Measurements from ENCODE around the gene COL20A1. TPM values are rescaled to one million over a fixed set of nuclear protein-coding genes. Genes with fewer than 3 reads are reported as not detected.
"Not testable (repeated sequence)": the region's sequence is repeated elsewhere in the genome, so short reads cannot be mapped to it uniquely, and the experiment has no call there.

COL20A1 gene
- total RNA-seq, 1 experiment from 2014 or later, result 0.23 TPM

GRCh38 chr20:63336232-63336752 lies 43.3 kb downstream of the COL20A1 start:
- no peak for TF ChIP-seq REST (IDR thresholded peaks at IDR 0.05; ENCODE audit: insufficient read depth in 1 of 2, low read depth in 2 of 2, low read length in 1 of 2)
- TF ChIP-seq SIN3A (IDR thresholded peaks at IDR 0.05; ENCODE audit: borderline replicate concordance, insufficient read depth, low read depth, low read length), result no peak
- TF ChIP-seq POLR2AphosphoS5 (IDR thresholded peaks at IDR 0.05; ENCODE audit: low read depth, low read length), result no peak
- no peak for TF ChIP-seq CTCF (IDR thresholded peaks at IDR 0.05)
- no peak for TF ChIP-seq TCF7L2 (IDR thresholded peaks at IDR 0.05; ENCODE audit: low read depth, low read length)
- ATAC-seq (no peak), DNase-seq (ENCODE audit: low read depth, low spot score) (no peak)
- POLR2A ChIA-PET, result no interaction called here
- no peaks in the 10 kb centered on the region; the same call in 1 of the 2 replicates for H3K9me3 ChIP-seq (ENCODE audit: control insufficient read depth, insufficient read depth, low read depth, low read length)
- CTCF ChIA-PET, result no interaction called here
- in situ Hi-C loops (cut with HindIII; ENCODE audit: low pct_unique_long_range_greater_than_20kb, low sequenced_read_pairs), result no loop called here
- no peaks in the 10 kb centered on the region for H3K36me3 ChIP-seq (ENCODE audit: control insufficient read depth, insufficient read depth, low read length)
- peaks cover 2% of the 10 kb centered on the region; the same call in 1 of the 2 replicates for H3K27me3 ChIP-seq (ENCODE audit: control insufficient read depth, insufficient read depth, low read length)
- no peak overlapping the region for H3K27ac ChIP-seq (ENCODE audit: low read length)
- H3K4me3 ChIP-seq (ENCODE audit: low read depth in 2 of 2, low read length in 2 of 2), result no peak overlapping the region
- intact Hi-C loops (cut with micrococcal nuclease; ENCODE audit: unreplicated experiment), result no loop called here
- BruUV-seq (replicated peaks), result no TSS peak
- H3K4me1 ChIP-seq (ENCODE audit: control insufficient read depth, insufficient read depth, low read length), result no peaks in the 10 kb centered on the region

- ATAC-seq (no peak; the same call in 1 of the 2 replicates), DNase-seq (ENCODE audit: low read depth, low spot score) (no peak)
- Histone ChIP-seq H3K27me3 (ENCODE audit: control insufficient read depth, insufficient read depth, low read length) (peaks cover 2% of the 10 kb centered on the region; the same call in 1 of the 2 replicates), H3K36me3 (ENCODE audit: control insufficient read depth, insufficient read depth, low read length) (no peaks in the 10 kb centered on the region), H3K4me3 (ENCODE audit: low read depth in 2 of 2, low read length in 2 of 2) (no peak overlapping the region), H3K4me1 (ENCODE audit: control insufficient read depth, insufficient read depth, low read length) (no peaks in the 10 kb centered on the region), H3K9me3 (ENCODE audit: control insufficient read depth, insufficient read depth, low read depth, low read length) (no peaks in the 10 kb centered on the region; the same call in 1 of the 2 replicates), H3K27ac (ENCODE audit: low read length) (no peak overlapping the region)
- in situ Hi-C loops (cut with HindIII; ENCODE audit: low pct_unique_long_range_greater_than_20kb, low sequenced_read_pairs) (no loop called here), intact Hi-C loops (cut with micrococcal nuclease; ENCODE audit: unreplicated experiment) (no loop called here)
- no TSS peak for BruUV-seq (replicated peaks)
- TF ChIP-seq SIN3A (IDR thresholded peaks at IDR 0.05; ENCODE audit: borderline replicate concordance, insufficient read depth, low read depth, low read length) (no peak), TCF7L2 (IDR thresholded peaks at IDR 0.05; ENCODE audit: low read depth, low read length) (no peak), CTCF (IDR thresholded peaks at IDR 0.05) (no peak), REST (IDR thresholded peaks at IDR 0.05; ENCODE audit: insufficient read depth in 1 of 2, low read depth in 2 of 2, low read length in 1 of 2) (no peak), POLR2AphosphoS5 (IDR thresholded peaks at IDR 0.05; ENCODE audit: low read depth, low read length) (no peak)
- ChIA-PET POLR2A (no interaction called here), CTCF (no interaction called here)
These were observed 44.9 kb downstream of the COL20A1 start for GRCh38 chr20:63337786-63338420.

GRCh38 chr20:63339154-63340094 lies 46.4 kb downstream of the COL20A1 start:
- CTCF ChIA-PET; H3K36me3 ChIP-seq (ENCODE audit: control insufficient read depth, insufficient read depth, low read length); DNase-seq (ENCODE audit: low read depth, low spot score); H3K4me3 ChIP-seq (ENCODE audit: low read depth in 2 of 2, low read length in 2 of 2); ATAC-seq; BruUV-seq (replicated peaks); in situ Hi-C loops (cut with HindIII; ENCODE audit: low pct_unique_long_range_greater_than_20kb, low sequenced_read_pairs); H3K9me3 ChIP-seq (ENCODE audit: control insufficient read depth, insufficient read depth, low read depth, low read length); H3K4me1 ChIP-seq (ENCODE audit: control insufficient read depth, insufficient read depth, low read length); intact Hi-C loops (cut with micrococcal nuclease; ENCODE audit: unreplicated experiment); H3K27ac ChIP-seq (ENCODE audit: low read length); POLR2A ChIA-PET; H3K27me3 ChIP-seq (ENCODE audit: control insufficient read depth, insufficient read depth, low read length): not testable (repeated sequence)
